ENCODE measurements around the gene DUSP3.

The DUSP3 gene

DNA sequence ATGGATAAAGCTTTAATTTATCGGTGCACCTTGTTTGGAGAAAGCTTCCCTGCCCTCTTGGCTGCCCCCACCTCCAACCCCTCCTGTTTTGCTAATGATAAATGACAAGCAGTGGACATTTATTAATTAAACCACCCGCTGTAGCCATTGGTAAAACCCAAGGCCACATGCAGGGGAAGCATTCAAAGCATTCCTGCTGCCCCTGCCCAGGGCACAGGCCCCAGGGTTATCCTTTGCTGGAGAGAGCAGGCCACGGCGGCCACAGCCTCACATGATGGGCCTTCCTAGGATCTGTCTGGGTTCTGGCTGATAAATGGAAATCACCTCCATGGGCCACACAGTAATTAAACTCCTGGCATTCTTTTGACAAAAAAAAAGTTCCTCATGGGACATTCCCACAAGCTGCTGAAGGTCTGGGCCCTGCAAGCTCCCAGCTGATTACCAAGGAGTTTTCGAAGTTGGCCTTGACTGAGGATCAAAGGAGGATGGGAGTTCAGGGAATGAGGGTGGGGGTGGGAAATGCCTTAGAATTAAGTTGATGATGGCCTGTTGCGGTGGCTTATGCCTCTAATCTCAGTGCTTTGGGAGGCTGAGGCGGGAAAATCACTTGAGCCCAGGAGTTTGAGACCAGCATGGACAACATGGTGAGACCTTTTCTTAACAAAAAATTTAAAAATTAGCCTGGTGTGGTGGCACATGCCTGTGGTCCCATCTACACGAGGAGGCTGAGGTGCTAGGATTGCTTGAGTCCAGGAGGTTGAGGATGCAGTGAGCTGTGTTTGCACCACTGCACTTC, 55.7 kb downstream of the DUSP3 start:
- no peak overlapping the region for H3K27ac ChIP-seq
- H3K36me3 ChIP-seq (replicated peaks) = no peaks in the 10 kb centered on the region
- DNase-seq = no peak
- no peak overlapping the region for H3K4me3 ChIP-seq (ENCODE audit: low read depth, low read length)
- H3K27me3 ChIP-seq (replicated peaks) = no peaks in the 10 kb centered on the region
- no peak for TF ChIP-seq CTCF (IDR thresholded peaks at IDR 0.05; ENCODE audit: low read depth, low read length, missing control alignments)
- in situ Hi-C loops (cut with HindIII; ENCODE audit: low pct_ligation_motif_present, low sequenced_read_pairs) = no loop called here

DNA sequence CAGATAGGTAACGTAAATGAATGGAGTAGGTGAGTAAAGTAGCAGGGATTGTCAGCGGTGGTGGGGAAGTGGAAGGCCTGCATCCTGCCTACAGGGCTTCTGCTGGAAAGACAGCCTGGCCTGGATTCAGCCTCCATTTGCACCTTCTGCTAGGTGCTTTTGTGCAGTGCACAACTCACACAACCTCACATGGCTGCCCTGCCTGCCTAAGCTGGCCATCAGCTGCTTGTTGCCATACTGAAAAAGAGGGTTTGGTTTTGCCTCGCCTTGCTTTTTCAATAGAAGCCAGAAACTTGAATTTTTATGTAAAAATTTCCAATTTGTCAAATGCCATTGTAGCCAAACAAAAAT, 56.5 kb downstream of the DUSP3 start:
- in situ Hi-C loops (cut with HindIII; ENCODE audit: low pct_ligation_motif_present, low sequenced_read_pairs) = no loop called here
- H3K27me3 ChIP-seq (replicated peaks) = no peaks in the 10 kb centered on the region
- H3K36me3 ChIP-seq (replicated peaks) = no peaks in the 10 kb centered on the region
- no peak overlapping the region for H3K4me3 ChIP-seq (ENCODE audit: low read depth, low read length)
- no peak for TF ChIP-seq CTCF (IDR thresholded peaks at IDR 0.05; ENCODE audit: low read depth, low read length, missing control alignments)
- DNase-seq = no peak
- no peak overlapping the region for H3K27ac ChIP-seq

- in situ Hi-C loops (cut with HindIII; ENCODE audit: low pct_ligation_motif_present, low sequenced_read_pairs) = no loop called here
- DNase-seq = no peak
- no peak overlapping the region for H3K4me3 ChIP-seq (ENCODE audit: low read depth, low read length)
- no peaks in the 10 kb centered on the region for H3K27me3 ChIP-seq (replicated peaks)
- no peak overlapping the region for H3K27ac ChIP-seq
- no peak for TF ChIP-seq CTCF (IDR thresholded peaks at IDR 0.05; ENCODE audit: low read depth, low read length, missing control alignments)
- H3K36me3 ChIP-seq (replicated peaks) = no peaks in the 10 kb centered on the region
Measured at GRCh38 chr17:43721537-43722268, 57.1 kb downstream of the DUSP3 start.

GRCh38 chr17:43720311-43721060, 58.3 kb downstream of the DUSP3 start:
- peak; percentile 20 for DNase-seq
- TF ChIP-seq CTCF (IDR thresholded peaks at IDR 0.05; ENCODE audit: low read depth, low read length, missing control alignments) = no peak
- in situ Hi-C loops (cut with HindIII; ENCODE audit: low pct_ligation_motif_present, low sequenced_read_pairs) = no loop called here
- no peaks in the 10 kb centered on the region for H3K27me3 ChIP-seq (replicated peaks)
- H3K36me3 ChIP-seq (replicated peaks) = no peaks in the 10 kb centered on the region
- H3K4me3 ChIP-seq (ENCODE audit: low read depth, low read length) = peak overlapping the region; percentile 64
- H3K27ac ChIP-seq = peak overlapping the region; percentile 6

DNA sequence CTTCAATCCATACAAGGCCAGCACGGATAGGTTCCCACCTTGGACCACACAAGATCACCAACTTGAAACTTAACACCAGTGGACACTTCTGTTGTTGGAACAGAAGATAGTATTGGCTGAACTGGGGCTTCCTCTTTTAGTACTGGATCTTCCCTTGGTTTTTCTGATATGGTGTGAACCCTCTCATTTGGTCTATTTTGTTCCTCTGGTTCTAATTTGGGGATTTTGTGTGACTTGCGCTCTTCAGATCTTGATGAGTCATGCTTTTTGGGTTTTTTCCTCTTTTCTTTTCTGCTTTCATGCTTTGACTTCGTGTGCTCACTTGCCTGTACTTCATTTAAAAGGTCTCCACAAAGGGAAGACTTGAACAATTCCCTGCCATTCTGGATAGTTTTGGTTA, 59.2 kb downstream of the DUSP3 start:
- in situ Hi-C loops (cut with HindIII; ENCODE audit: low pct_ligation_motif_present, low sequenced_read_pairs) = no loop called here

More for the DNA sequence above, 59.2 kb downstream of the DUSP3 start:
- no peaks in the 10 kb centered on the region for H3K27me3 ChIP-seq (replicated peaks)
- no peaks in the 10 kb centered on the region for H3K36me3 ChIP-seq (replicated peaks)
- no peak for TF ChIP-seq CTCF (IDR thresholded peaks at IDR 0.05; ENCODE audit: low read depth, low read length, missing control alignments)
- H3K27ac ChIP-seq = no peak overlapping the region
- H3K4me3 ChIP-seq (ENCODE audit: low read depth, low read length) = no peak overlapping the region
- no peak for DNase-seq
